HG03108 (cell line): ENCODE results near the gene EP400.

Source experiments
- ATAC-seq: cut with Tn5 transposase; IDR thresholded peaks from one replicate; pipeline ENCODE4 v1.9.1; 2021; ENCODE audit warnings: moderate library complexity; ENCODE audit not compliant: unreplicated experiment

EP400 gene

DNA sequence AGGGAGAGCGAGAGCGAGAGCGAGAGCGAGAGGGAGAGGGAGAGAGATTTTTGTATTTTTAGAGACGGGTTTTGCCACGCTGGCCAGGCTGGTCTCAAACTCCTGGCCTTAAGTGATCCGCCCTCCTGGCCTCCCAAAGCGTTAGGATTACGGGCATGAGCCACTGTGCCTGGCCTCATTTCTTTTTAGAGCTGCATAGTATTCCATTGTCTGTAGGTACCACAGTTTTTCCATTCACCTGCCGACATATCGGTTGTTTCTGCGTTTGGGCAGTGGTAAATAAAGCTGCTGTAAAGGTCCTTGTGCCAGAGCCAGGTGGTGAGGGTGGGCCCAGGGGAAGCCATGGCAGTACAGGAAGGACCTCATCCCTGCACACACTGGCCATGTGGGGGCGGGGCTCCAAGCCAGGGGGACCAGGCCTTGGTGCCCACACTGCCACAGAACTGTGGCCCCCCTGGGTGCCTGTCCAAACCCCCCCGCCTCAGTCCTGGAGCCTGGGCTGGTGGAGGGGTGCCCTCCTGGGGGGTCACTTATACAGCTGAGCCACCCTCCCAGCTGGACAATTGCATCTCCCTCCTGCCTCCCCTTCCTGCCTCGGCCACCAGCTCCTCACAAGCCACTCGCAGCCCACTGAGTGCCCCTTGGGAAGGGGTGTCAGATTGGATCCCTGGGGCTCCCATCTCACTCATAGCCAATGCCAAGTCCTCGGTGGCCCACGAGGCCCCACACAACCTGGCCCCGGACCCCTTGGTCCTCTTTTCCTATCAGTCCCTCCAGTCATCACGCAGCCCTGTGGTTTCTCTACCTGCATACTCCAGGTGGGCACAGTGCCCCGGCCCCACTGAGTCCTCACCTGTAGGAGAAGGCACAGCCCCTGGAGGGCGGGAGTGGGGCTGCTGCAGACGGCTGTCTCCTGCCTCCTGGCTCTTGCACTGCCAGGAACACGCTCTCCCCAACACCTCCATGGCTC, 22.3 kb upstream of the EP400 start:
- ATAC-seq: no peak

DNA sequence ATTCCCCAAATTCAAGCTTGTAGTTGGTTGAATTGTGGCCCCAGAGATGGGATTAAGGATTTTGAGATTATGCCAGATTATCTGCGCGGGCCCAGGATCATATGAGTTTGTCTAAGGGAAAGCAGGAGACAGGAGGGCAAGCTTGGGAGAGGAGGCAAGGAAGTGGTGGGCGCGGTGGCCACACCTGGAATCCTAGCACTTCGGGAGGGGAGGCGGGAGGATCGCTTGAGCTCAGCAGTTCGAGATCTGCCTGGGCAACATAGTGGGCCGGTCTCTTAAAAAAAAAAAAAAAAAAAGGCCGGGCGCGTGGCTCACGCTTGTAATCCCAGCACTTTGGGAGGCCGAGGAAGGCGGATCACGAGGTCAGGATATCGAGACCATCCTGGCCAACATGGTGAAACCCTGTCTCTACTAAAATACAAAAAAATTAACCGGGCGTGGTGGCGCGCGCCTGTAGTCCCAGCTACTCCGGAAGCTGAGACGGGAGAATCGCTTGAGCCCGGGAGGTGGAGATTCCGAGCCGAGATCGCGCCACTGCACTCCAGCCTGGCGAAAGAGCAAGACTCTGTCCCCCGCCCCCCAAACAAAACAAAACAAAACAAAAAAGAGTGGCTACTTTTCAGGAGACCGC, 21.5 kb upstream of the EP400 start:
- no peak for ATAC-seq

DNA sequence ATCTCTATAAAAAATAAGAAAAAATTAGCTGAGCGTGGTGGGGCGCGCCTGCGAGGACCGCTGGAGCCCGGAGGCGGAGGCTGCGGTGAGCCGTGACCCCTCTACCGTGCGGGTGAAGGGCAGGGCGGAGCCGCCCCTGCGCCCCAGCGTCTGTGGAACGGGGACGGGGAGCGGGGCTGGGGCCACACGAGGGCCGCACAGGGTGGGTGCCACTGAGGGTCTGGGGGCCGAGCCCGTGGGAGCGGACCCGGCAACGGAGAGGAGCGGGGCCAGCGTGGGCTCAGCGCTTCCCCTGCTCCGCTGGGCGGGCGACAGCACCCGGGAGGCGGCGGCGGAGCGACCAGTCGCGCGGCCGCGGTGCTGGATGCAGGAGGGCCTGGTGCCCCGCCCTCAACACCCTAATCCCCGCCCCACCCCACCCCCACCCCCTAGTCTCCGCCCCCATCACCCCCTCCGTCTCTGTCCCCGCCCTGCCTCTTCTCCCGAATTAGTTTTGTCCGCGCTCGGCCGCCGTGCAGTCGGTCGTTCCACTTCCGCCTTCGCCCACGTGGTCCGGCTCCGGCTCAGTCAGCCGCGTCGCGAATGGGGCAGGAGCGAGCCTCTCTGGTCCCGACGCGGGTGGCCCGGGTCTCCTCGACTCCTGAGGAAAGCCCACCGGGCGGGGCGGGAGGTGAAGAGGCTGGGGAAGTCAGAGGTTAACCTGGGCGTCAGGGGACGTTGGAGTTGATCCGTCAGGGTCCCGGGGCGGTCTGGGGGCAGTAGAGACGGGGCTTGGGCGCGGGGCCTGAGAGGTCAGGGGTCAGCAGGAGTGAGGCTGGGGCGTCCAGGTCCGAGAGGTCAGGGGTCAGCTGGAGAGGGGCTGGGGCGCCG, 20.8 kb upstream of the EP400 start, which contains the start of gene PUS1:
TSS of gene PUS1 (plus strand) at position 566 of the 870 bp plus-strand sequence. CDS start 447 bp downstream, outside the sequence.
- ATAC-seq: peak; percentile 79

GRCh38 chr12:131929581-131930456, 19.9 kb upstream of the EP400 start:
- no peak for ATAC-seq

- ATAC-seq: no peak
These were observed 19.2 kb upstream of the EP400 start for GRCh38 chr12:131930510-131930909.

GRCh38 chr12:131933387-131933786, 16.4 kb upstream of the EP400 start:
- ATAC-seq: no peak

- ATAC-seq: no peak
These were observed 15.2 kb upstream of the EP400 start for GRCh38 chr12:131934535-131934934.

DNA sequence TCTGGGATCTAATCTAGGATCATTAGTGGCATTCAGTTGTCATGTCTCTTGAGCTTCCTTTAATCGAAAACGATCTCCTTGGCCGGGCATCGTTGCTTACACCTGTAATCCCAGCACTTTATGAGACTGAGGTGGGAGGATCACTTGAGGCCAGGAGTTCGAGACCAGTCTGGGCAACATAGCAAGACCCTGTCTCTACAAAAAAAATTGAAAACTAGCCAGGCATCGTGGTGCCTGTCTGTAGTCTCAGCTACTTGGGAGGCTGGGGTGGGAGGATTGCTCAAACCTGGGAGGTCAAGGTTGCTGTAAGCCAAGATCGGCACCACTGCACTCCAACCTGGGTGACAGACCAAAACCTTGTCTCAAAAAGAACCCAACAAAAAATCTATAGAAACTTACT, 11.7 kb upstream of the EP400 start:
- no peak for ATAC-seq

GRCh38 chr12:131939007-131939406, 10.7 kb upstream of the EP400 start:
- ATAC-seq: no peak

DNA sequence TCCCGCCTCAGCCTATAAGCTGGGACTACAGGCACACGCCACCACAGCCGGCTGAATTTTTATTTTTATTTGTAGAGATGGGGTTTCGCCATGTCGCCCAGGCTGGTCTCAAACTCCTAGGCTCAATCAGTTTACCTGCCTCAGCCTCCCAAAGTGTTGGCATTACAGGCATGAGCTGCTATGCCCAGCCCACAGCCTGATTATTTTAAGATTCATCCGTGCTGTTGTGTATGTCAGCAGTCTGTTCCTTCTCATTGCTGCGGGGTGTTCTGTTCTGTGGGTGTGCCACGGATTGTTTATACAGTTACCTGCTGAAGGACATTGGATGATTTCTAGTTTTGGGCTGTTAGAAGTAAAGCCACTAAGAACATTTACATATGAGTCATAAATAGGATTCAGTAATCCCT, 9.6 kb upstream of the EP400 start:
- ATAC-seq: no peak

DNA sequence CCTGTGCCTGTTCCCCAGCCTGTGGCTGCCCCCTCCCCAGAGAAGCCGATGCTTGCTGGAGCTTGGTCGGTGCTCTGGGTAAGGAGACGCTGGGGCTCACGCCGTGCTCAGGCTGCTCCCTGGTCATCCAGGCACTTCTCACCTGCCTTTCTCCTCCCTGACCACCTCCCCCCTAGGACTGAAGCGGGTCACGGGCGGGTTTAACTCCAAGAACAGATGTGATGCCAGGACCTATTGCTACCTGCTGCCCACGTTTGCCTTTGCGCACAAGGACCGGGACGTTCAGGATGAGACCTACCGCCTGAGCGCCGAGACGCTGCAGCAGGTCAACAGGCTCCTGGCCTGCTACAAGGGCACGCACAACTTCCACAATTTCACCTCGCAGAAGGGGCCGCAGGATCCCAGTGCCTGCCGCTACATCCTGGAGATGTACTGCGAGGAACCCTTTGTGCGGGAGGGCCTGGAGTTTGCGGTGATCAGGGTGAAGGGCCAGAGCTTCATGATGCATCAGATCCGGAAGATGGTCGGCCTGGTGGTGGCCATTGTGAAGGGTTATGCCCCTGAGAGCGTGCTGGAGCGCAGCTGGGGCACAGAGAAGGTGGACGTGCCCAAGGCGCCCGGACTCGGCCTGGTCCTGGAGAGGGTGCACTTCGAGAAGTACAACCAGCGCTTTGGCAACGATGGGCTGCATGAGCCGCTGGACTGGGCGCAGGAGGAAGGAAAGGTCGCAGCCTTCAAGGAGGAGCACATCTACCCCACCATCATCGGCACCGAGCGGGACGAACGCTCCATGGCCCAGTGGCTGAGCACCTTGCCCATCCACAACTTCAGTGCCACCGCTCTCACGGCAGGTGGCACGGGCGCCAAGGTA, 8.4 kb upstream of the EP400 start:
- ATAC-seq: no peak

GRCh38 chr12:131941987-131942341, 7.8 kb upstream of the EP400 start:
- no peak for ATAC-seq

- no peak for ATAC-seq
These were observed 7.1 kb upstream of the EP400 start for GRCh38 chr12:131942671-131943070.

DNA sequence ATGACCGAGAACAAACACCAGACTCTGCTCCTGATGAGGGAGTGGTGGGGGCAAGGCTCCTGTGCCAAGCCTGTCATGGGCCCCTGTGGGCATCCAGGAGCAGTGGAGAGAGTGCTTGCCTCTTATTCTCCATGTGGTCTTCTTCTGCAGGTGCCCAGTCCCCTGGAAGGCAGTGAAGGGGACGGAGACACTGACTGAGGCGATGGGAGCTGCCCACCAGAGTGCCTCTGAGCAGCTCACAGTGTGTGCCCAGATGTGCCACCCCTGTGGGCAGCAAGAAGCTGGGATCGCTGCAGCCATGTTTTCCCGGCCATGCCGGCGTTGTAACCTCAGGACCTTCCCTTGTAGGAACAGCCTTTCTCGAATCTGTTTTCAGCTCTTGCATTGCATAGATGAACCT, 6.4 kb upstream of the EP400 start:
- ATAC-seq: no peak

- no peak for ATAC-seq
These were observed 5.9 kb upstream of the EP400 start for GRCh38 chr12:131943876-131944275.

- ATAC-seq: no peak
These were observed 5.0 kb upstream of the EP400 start for GRCh38 chr12:131944601-131945251.

DNA sequence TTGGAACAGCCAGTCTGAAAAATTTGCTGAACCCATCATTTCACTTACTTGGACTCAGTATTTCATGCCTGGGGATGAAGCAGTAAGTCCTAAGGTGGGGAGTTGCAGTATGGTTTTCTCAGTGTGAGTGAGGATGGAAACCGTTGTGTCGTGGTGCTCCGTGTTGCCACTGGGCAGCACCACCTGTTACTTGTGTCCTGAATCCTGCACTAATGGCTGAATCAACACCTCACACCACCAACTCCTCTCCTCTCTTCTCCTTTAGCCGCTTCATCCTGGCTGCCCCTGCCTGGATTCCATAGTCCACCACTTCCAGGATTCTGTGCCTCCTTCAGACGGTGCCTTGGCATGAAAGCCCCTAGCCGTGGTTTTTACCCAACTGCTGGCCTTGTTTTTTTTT, 3.0 kb upstream of the EP400 start:
- no peak for ATAC-seq

- ATAC-seq: no peak
These were observed 2.2 kb upstream of the EP400 start for GRCh38 chr12:131947482-131948027.
